ENCODE results near the gene MAPK10.

- no peak for TF ChIP-seq FOXA1 (IDR thresholded peaks at IDR 0.05)
- no peak for TF ChIP-seq LEF1 (IDR thresholded peaks at IDR 0.05; ENCODE audit: borderline replicate concordance)
- no peak for TF ChIP-seq BHLHE40 (IDR thresholded peaks at IDR 0.05; ENCODE audit: borderline replicate concordance)
- TF ChIP-seq SP1 (IDR thresholded peaks at IDR 0.05) = no peak
Observed at GRCh38 chr4:86013621-86014020, 346.2 kb downstream of the MAPK10 start.
